ENCODE data around the gene INPP5F. TPM values are rescaled to one million over a fixed set of nuclear protein-coding genes. Genes with fewer than 3 reads are reported as not detected.

INPP5F gene
- total and polyA plus RNA-seq, 2 donors = 9.4 to 10.8 TPM

DNA sequence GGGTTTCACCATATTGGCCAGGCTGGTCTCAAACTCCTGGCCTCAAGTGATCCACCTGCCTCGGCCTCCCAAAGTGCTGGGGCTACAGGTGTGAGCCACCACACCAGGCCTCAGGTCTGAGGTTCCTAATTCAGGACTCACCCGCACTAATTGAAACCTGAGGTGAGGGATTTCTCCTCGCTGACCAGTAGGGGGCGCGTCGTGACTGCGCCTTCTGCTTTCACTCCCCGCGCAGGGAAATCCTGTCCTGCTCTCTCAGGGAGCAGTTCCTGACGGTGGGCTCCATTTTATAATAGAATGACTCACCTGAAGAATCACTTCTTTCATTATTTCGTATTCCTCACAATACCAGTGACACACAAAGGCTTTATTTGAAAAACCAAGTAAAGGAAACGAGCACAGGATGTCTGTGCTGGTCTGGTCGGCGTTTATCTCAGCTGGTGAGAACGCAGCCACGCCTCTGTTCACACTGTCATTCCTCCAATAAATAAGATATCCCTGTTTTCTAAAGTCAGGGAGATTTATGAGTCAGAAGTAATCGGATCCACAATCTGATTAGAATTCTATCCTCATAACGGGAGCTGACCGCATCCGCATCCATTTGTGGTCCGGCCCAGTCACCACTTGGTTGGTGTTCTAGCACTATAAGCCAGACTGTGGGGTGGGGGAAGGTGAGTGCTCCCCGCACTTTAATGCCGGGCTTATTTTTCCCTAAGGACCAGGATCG, 39.2 kb upstream of the INPP5F start:
- Histone ChIP-seq H3K36me3 (ENCODE audit: control insufficient read depth in 2 of 2, insufficient read depth in 2 of 2, low read length in 1 of 2) (no peaks in the 10 kb centered on the region), H3K27ac (ENCODE audit: low read depth in 1 of 2, low read length in 1 of 2) (no peak overlapping the region), H3K4me3 (ENCODE audit: low read length in 2 of 2) (no peak overlapping the region), H3K9me3 (ENCODE audit: control insufficient read depth in 2 of 2, insufficient read depth in 1 of 2, low read length in 1 of 2) (no peaks in the 10 kb centered on the region), H3K4me1 (ENCODE audit: control insufficient read depth in 2 of 2, insufficient read depth in 2 of 2, low read length in 2 of 2) (no peaks in the 10 kb centered on the region), H3K27me3 (ENCODE audit: control insufficient read depth in 2 of 2, insufficient read depth in 1 of 2, low read length in 1 of 2) (no peaks in the 10 kb centered on the region)
- peak; percentile 48 to 84 (median 66) for DNase-seq (ENCODE audit: low read depth in 6 of 9, low spot score in 9 of 9)
- WGBS = 25% methylated on average over 24 of the region's 24 CpGs

DNA sequence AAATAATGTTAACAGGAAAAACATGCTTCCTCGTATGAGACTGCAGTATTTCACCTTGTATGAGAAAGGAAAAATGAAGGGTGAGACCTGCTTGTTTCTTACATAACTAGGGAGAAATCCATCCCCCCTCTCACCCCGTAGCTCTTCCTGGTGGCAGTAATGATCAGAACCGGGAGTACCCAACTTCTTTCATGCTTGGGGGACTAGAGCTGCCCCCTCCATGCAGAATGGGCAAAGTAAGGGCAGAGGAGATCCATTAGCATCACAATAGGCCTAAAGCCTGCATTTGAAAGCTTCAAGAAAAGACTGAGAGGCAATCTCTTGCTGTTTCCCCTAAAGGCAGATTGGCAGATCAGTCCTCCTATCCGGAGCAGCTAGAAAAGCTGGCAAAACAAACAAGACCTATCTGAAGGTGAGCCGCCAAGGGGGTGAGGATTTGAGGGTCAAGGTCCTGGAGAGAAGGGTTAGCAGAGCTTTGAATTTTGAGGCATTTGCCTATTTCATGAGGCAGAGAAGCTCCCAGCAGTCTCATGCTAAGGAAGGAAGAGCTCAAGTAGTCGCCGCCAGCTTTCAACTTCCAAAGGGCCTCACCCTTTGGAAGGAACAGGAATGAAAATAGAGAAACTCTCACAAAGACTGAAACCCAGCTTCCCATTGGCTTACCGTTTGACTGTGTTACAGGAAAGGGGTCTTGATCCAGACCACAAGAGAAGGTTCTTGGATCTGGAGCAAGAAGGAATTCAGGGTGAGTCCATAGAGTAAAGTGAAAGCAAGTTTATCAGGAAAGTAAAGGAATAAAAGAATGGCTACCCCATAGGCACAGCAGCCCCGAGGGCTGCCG, 38.4 kb upstream of the INPP5F start:
- Histone ChIP-seq H3K9me3 (ENCODE audit: control insufficient read depth in 2 of 2, insufficient read depth in 1 of 2, low read length in 1 of 2) (no peaks in the 10 kb centered on the region), H3K4me3 (ENCODE audit: low read length in 2 of 2) (no peak overlapping the region), H3K27me3 (ENCODE audit: control insufficient read depth in 2 of 2, insufficient read depth in 1 of 2, low read length in 1 of 2) (no peaks in the 10 kb centered on the region), H3K36me3 (ENCODE audit: control insufficient read depth in 2 of 2, insufficient read depth in 2 of 2, low read length in 1 of 2) (no peaks in the 10 kb centered on the region), H3K4me1 (ENCODE audit: control insufficient read depth in 2 of 2, insufficient read depth in 2 of 2, low read length in 2 of 2) (no peaks in the 10 kb centered on the region), H3K27ac (ENCODE audit: low read depth in 1 of 2, low read length in 1 of 2) (no peak overlapping the region)
- DNase-seq (ENCODE audit: low read depth in 6 of 9, low spot score in 9 of 9) = no peak
- 90% methylated on average over 10 of the region's 10 CpGs for WGBS

DNA sequence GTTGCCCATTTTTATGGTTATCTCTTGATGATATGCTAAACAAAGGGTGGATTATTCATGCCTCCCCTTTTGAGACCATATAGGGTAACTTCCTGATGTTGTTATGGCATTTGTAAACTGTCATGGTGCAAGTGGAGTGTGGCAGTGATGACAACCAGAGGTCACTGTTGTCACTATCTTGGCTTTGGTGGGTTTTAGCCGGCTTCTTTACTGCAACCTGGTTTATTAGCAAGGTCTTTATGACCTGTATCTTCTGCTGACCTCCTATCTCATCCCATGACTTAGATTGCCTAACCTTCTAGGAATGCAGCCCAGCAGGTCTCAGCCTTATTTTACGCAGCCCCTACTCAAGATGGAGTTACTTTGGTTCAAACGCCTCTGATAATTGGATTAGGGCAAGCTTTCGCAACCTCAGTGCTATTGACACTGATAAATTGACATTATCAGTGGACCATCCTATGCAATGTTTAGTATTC, 37.8 kb upstream of the INPP5F start:
- no peaks in the 10 kb centered on the region for H3K4me1 ChIP-seq (ENCODE audit: control insufficient read depth in 2 of 2, insufficient read depth in 2 of 2, low read length in 2 of 2)
- no peak overlapping the region for H3K4me3 ChIP-seq (ENCODE audit: low read length in 2 of 2)
- no peaks in the 10 kb centered on the region for H3K9me3 ChIP-seq (ENCODE audit: control insufficient read depth in 2 of 2, insufficient read depth in 1 of 2, low read length in 1 of 2)
- WGBS = 96% methylated on average over 4 of the region's 4 CpGs
- no peak for DNase-seq (ENCODE audit: low read depth in 6 of 9, low spot score in 9 of 9)
- H3K27ac ChIP-seq (ENCODE audit: low read depth in 1 of 2, low read length in 1 of 2) = no peak overlapping the region
- no peaks in the 10 kb centered on the region for H3K36me3 ChIP-seq (ENCODE audit: control insufficient read depth in 2 of 2, insufficient read depth in 2 of 2, low read length in 1 of 2)
- no peaks in the 10 kb centered on the region for H3K27me3 ChIP-seq (ENCODE audit: control insufficient read depth in 2 of 2, insufficient read depth in 1 of 2, low read length in 1 of 2)

- DNase-seq (ENCODE audit: low read depth in 6 of 9, low spot score in 9 of 9) = no peak
- Histone ChIP-seq H3K27ac (ENCODE audit: low read depth in 1 of 2, low read length in 1 of 2) (no peak overlapping the region), H3K4me1 (ENCODE audit: control insufficient read depth in 2 of 2, insufficient read depth in 2 of 2, low read length in 2 of 2) (no peaks in the 10 kb centered on the region), H3K36me3 (ENCODE audit: control insufficient read depth in 2 of 2, insufficient read depth in 2 of 2, low read length in 1 of 2) (no peaks in the 10 kb centered on the region), H3K4me3 (ENCODE audit: low read length in 2 of 2) (no peak overlapping the region), H3K27me3 (ENCODE audit: control insufficient read depth in 2 of 2, insufficient read depth in 1 of 2, low read length in 1 of 2) (no peaks in the 10 kb centered on the region), H3K9me3 (ENCODE audit: control insufficient read depth in 2 of 2, insufficient read depth in 1 of 2, low read length in 1 of 2) (no peaks in the 10 kb centered on the region)
- WGBS = 97% methylated on average over 6 of the region's 6 CpGs
Measured at GRCh38 chr10:119689016-119689580, 36.8 kb upstream of the INPP5F start.

GRCh38 chr10:119691726-119692125, 34.1 kb upstream of the INPP5F start:
- no peak for DNase-seq (ENCODE audit: low read depth in 6 of 9, low spot score in 9 of 9)
- Histone ChIP-seq H3K36me3 (ENCODE audit: control insufficient read depth in 2 of 2, insufficient read depth in 2 of 2, low read length in 1 of 2) (no peaks in the 10 kb centered on the region), H3K27me3 (ENCODE audit: control insufficient read depth in 2 of 2, insufficient read depth in 1 of 2, low read length in 1 of 2) (no peaks in the 10 kb centered on the region), H3K4me3 (ENCODE audit: low read length in 2 of 2) (no peak overlapping the region), H3K27ac (ENCODE audit: low read depth in 1 of 2, low read length in 1 of 2) (no peak overlapping the region), H3K9me3 (ENCODE audit: control insufficient read depth in 2 of 2, insufficient read depth in 1 of 2, low read length in 1 of 2) (peaks cover 0 to 4% of the 10 kb centered on the region in 2 donors), H3K4me1 (ENCODE audit: control insufficient read depth in 2 of 2, insufficient read depth in 2 of 2, low read length in 2 of 2) (no peaks in the 10 kb centered on the region)
- 69% methylated on average over 3 of the region's 3 CpGs for WGBS

DNA sequence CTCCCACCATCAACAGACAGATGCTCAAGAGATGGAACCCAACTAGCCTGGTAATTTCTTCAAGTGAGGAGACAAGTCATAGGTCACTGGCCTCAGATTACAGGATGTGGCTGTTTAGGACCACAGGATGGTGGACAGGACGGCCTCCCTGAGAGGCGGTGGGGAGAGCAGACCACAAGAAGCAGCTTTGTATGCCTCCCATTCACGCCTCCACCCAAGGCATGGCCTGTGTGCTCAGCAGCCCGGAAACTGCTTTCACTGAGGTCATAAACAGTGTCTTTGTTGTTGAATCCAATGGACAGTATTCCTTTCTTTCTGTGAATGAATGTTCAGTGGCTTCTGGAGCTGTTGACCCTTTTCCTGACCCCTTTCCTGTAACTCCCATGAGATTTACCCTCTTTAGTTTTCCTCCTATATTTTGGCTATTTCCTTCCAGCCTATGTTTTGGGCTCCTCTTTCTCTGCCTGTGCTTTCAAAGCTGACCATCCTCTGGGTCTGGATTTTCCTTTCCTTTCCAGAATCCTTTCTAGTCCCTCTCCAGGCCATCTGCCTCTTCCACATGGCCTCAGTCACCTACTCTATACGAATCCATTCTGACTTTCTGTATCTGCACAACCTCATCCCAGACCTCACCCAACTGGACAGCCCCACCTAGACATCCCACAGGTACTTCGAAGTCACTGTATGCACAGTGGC, 32.4 kb upstream of the INPP5F start:
- no peaks in the 10 kb centered on the region for H3K4me1 ChIP-seq (ENCODE audit: control insufficient read depth in 2 of 2, insufficient read depth in 2 of 2, low read length in 2 of 2)
- DNase-seq (ENCODE audit: low read depth in 6 of 9, low spot score in 9 of 9) = no peak
- H3K9me3 ChIP-seq (ENCODE audit: control insufficient read depth in 2 of 2, insufficient read depth in 1 of 2, low read length in 1 of 2) = peaks cover 0 to 4% of the 10 kb centered on the region in 2 donors
- no peak overlapping the region for H3K4me3 ChIP-seq (ENCODE audit: low read length in 2 of 2)
- 92% methylated on average over 6 of the region's 6 CpGs for WGBS
- no peak overlapping the region for H3K27ac ChIP-seq (ENCODE audit: low read depth in 1 of 2, low read length in 1 of 2)
- no peaks in the 10 kb centered on the region for H3K27me3 ChIP-seq (ENCODE audit: control insufficient read depth in 2 of 2, insufficient read depth in 1 of 2, low read length in 1 of 2)
- H3K36me3 ChIP-seq (ENCODE audit: control insufficient read depth in 2 of 2, insufficient read depth in 2 of 2, low read length in 1 of 2) = no peaks in the 10 kb centered on the region

GRCh38 chr10:119694608-119695007, 31.2 kb upstream of the INPP5F start:
- Histone ChIP-seq H3K4me1 (ENCODE audit: control insufficient read depth in 2 of 2, insufficient read depth in 2 of 2, low read length in 2 of 2) (no peaks in the 10 kb centered on the region), H3K27ac (ENCODE audit: low read depth in 1 of 2, low read length in 1 of 2) (no peak overlapping the region), H3K27me3 (ENCODE audit: control insufficient read depth in 2 of 2, insufficient read depth in 1 of 2, low read length in 1 of 2) (no peaks in the 10 kb centered on the region), H3K9me3 (ENCODE audit: control insufficient read depth in 2 of 2, insufficient read depth in 1 of 2, low read length in 1 of 2) (peaks cover 0 to 4% of the 10 kb centered on the region in 2 donors), H3K36me3 (ENCODE audit: control insufficient read depth in 2 of 2, insufficient read depth in 2 of 2, low read length in 1 of 2) (no peaks in the 10 kb centered on the region), H3K4me3 (ENCODE audit: low read length in 2 of 2) (no peak overlapping the region)
- no peak for DNase-seq (ENCODE audit: low read depth in 6 of 9, low spot score in 9 of 9)
- WGBS = 97% methylated on average over 7 of the region's 7 CpGs

- DNase-seq (ENCODE audit: low read depth in 6 of 9, low spot score in 9 of 9) = no peak
- Histone ChIP-seq H3K36me3 (ENCODE audit: control insufficient read depth in 2 of 2, insufficient read depth in 2 of 2, low read length in 1 of 2) (no peaks in the 10 kb centered on the region), H3K9me3 (ENCODE audit: control insufficient read depth in 2 of 2, insufficient read depth in 1 of 2, low read length in 1 of 2) (no peaks in the 10 kb centered on the region), H3K27me3 (ENCODE audit: control insufficient read depth in 2 of 2, insufficient read depth in 1 of 2, low read length in 1 of 2) (no peaks in the 10 kb centered on the region), H3K4me3 (ENCODE audit: low read length in 2 of 2) (no peak overlapping the region), H3K4me1 (ENCODE audit: control insufficient read depth in 2 of 2, insufficient read depth in 2 of 2, low read length in 2 of 2) (peaks cover 0 to 2% of the 10 kb centered on the region in 2 donors), H3K27ac (ENCODE audit: low read depth in 1 of 2, low read length in 1 of 2) (no peak overlapping the region)
- WGBS = 76% methylated on average over 4 of the region's 4 CpGs
Measured at GRCh38 chr10:119700321-119700954, 25.4 kb upstream of the INPP5F start.

All from thymus (tissue), 11 donors.